HEK293T (cell line): ENCODE results near the gene MYLK2.

Experiments
- BHLHE40 ChIP-seq: fragments of 450-650 bp; IDR thresholded peaks from 2 replicates; pipeline ENCODE4 v1.6.1; 2016; ENCODE audit warnings: mild to moderate bottlenecking, moderate library complexity, borderline replicate concordance
- ELF4 ChIP-seq: fragments of 450-650 bp; IDR thresholded peaks from 2 replicates; pipeline ENCODE4 v1.6.1; 2017; ENCODE audit warnings: antibody characterized with exemption
- FOXA1 ChIP-seq: fragments of 450-650 bp; IDR thresholded peaks from 2 replicates; pipeline ENCODE4 v1.6.1; 2016; ENCODE audit warnings: mild to moderate bottlenecking
- TARDBP ChIP-seq: fragments of 450-650 bp; IDR thresholded peaks from 2 replicates; pipeline ENCODE4 v1.6.1; 2016

DNA sequence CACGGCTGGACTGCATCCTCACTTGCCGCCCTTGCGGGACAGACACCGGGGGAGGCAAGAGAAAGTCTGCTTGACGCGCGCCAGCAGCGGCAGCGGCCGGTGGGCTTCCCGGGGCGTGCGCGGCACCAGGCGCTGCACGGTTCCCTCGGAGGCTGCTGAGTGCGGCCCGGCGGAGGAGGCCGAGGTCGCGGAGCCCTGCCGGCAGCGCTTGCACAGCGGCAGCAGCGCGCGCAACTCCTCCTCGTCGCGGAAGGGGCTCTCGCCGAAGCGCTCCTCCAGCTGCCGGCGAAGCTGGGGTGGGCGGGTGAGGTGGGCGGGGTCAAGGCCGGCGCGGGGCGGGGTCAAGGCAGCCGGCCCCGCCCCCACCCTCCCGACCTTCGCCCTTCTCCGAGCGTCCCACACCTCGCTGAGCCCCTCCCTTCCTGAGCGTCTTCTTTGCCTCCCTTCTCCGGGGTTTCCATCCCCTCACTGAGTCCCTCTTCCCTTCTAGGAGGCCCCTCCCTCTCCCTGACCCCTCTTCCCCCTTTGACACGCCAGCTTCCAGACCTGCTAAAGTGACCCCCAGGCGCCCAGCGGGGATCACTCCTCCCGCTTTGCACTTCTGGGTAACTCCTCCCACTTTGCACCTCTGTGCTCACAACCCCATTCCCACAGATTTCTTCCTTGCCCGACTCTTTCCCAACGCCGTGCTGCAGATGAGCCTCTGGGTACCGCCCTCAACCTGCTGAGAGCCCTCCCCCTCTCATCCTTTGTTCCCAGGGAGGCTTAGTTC is 42.4 kb downstream of the MYLK2 start:
- no peak for TF ChIP-seq TARDBP
- TF ChIP-seq ELF4 = no peak
- no peak for TF ChIP-seq BHLHE40
- TF ChIP-seq FOXA1 = no peak
